ENCODE results near the gene EVX2. TPM values are rescaled to one million over a fixed set of nuclear protein-coding genes. Genes with fewer than 3 reads are reported as not detected.

Gene EVX2
- total RNA-seq, 6 donors from 2014 or later: not detected

DNA sequence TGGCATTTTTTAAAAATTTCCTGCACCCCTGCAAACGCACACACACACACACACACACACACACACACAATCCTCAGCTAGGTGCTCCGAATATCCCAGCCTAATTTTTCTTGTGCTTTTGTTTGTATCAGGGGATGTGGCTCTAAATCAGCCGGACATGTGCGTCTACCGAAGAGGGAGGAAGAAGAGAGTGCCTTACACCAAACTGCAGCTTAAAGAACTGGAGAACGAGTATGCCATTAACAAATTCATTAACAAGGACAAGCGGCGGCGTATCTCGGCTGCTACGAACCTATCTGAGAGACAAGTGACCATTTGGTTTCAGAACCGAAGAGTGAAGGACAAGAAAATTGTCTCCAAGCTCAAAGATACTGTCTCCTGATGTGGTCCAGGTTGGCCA, 10.6 kb upstream of the EVX2 start:
- ATAC-seq (ENCODE audit: low FRiP score in 2 of 2) (no peak), DNase-seq (no peak)
- Histone ChIP-seq H3K27me3 (peaks cover 0 to 95% (median 54%) of the 10 kb centered on the region in 4 donors), H3K4me3 (no peak overlapping the region), H3K4me1 (peaks cover 30 to 41% (median 33%) of the 10 kb centered on the region in 4 donors), H3K9me3 (no peaks in the 10 kb centered on the region), H3K36me3 (no peaks in the 10 kb centered on the region), H3K27ac (no peak overlapping the region)
- no peak for TF ChIP-seq POLR2AphosphoS5 (IDR thresholded peaks at IDR 0.05)
- TF ChIP-seq, protein P1, sequence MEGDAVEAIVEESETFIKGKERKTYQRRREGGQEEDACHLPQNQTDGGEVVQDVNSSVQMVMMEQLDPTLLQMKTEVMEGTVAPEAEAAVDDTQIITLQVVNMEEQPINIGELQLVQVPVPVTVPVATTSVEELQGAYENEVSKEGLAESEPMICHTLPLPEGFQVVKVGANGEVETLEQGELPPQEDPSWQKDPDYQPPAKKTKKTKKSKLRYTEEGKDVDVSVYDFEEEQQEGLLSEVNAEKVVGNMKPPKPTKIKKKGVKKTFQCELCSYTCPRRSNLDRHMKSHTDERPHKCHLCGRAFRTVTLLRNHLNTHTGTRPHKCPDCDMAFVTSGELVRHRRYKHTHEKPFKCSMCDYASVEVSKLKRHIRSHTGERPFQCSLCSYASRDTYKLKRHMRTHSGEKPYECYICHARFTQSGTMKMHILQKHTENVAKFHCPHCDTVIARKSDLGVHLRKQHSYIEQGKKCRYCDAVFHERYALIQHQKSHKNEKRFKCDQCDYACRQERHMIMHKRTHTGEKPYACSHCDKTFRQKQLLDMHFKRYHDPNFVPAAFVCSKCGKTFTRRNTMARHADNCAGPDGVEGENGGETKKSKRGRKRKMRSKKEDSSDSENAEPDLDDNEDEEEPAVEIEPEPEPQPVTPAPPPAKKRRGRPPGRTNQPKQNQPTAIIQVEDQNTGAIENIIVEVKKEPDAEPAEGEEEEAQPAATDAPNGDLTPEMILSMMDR (IDR thresholded peaks at IDR 0.05): no peak
- no peak for TF ChIP-seq POLR2A (IDR thresholded peaks at IDR 0.05)
- no peak for TF ChIP-seq EP300 (IDR thresholded peaks at IDR 0.05)
- WGBS, 2 donors: 6 to 7% methylated on average over 12 of the region's 12 CpGs

DNA sequence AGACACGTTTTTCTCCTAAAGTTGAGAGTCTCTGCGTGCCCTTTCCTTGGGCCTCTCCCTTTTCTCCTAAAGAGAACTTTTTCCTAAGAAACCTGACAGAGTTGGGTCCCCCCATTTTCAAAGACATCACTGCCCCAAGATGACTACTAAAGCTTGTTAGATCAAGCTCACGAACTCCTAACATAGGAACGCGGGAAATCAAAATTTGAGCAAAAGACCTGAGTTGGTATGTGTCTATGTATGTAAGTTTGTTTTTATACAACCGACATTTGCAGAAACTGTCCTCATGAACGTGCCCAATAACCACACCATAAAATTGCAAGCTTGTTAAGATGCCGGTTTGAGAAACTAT, 10.1 kb upstream of the EVX2 start:
- H3K36me3 ChIP-seq: no peaks in the 10 kb centered on the region
- WGBS, 2 donors: 8 to 9% methylated on average over 8 of the region's 8 CpGs
- no peaks in the 10 kb centered on the region for H3K9me3 ChIP-seq
- ATAC-seq (ENCODE audit: low FRiP score in 2 of 2) (no peak), DNase-seq (no peak)
- H3K27ac ChIP-seq: no peak overlapping the region
- H3K4me3 ChIP-seq: no peak overlapping the region
- peaks cover 30 to 42% (median 33%) of the 10 kb centered on the region in 4 donors for H3K4me1 ChIP-seq
- peaks cover 0 to 95% (median 51%) of the 10 kb centered on the region in 4 donors for H3K27me3 ChIP-seq
- TF ChIP-seq POLR2A (IDR thresholded peaks at IDR 0.05): no peak
- TF ChIP-seq, protein P1 (IDR thresholded peaks at IDR 0.05): no peak
- no peak for TF ChIP-seq POLR2AphosphoS5 (IDR thresholded peaks at IDR 0.05)
- no peak for TF ChIP-seq EP300 (IDR thresholded peaks at IDR 0.05)

DNA sequence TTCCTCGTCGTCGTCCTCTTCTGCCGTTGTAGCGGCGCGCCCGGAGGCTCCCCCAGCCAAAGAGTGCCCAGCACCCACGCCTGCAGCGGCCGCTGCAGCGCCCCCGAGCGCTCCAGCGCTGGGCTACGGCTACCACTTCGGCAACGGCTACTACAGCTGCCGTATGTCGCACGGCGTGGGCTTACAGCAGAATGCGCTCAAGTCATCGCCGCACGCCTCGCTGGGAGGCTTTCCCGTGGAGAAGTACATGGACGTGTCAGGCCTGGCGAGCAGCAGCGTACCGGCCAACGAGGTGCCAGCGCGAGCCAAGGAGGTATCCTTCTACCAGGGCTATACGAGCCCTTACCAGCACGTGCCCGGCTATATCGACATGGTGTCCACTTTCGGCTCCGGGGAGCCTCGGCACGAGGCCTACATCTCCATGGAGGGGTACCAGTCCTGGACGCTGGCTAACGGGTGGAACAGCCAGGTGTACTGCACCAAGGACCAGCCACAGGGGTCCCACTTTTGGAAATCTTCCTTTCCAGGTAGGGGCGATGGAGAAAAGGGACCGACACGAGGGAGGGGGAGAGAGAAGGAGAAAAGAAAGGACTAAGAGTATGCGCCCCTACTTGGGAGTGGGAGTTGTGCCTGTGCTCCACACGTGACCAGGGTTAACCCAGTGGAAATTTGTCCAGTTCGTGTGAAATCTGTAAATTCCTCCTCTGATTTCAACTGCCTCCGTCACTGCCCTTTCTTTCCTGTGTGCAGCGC, 9.6 kb upstream of the EVX2 start:
- Histone ChIP-seq H3K27me3 (peaks cover 0 to 95% (median 49%) of the 10 kb centered on the region in 4 donors), H3K4me1 (peaks cover 32 to 48% (median 33%) of the 10 kb centered on the region in 4 donors), H3K4me3 (peak overlapping the region in 3 of 4 donors; percentile 25 to 30 (median 25)), H3K27ac (no peak overlapping the region), H3K36me3 (no peaks in the 10 kb centered on the region), H3K9me3 (no peaks in the 10 kb centered on the region)
- DNase-seq (no peak), ATAC-seq (ENCODE audit: low FRiP score in 2 of 2) (no peak)
- TF ChIP-seq POLR2A (IDR thresholded peaks at IDR 0.05): no peak
- no peak for TF ChIP-seq EP300 (IDR thresholded peaks at IDR 0.05)
- TF ChIP-seq, protein P1 (IDR thresholded peaks at IDR 0.05): no peak
- no peak for TF ChIP-seq POLR2AphosphoS5 (IDR thresholded peaks at IDR 0.05)
- WGBS, 2 donors: 8 to 11% methylated on average over 14 to 35 of the region's 53 CpGs

DNA sequence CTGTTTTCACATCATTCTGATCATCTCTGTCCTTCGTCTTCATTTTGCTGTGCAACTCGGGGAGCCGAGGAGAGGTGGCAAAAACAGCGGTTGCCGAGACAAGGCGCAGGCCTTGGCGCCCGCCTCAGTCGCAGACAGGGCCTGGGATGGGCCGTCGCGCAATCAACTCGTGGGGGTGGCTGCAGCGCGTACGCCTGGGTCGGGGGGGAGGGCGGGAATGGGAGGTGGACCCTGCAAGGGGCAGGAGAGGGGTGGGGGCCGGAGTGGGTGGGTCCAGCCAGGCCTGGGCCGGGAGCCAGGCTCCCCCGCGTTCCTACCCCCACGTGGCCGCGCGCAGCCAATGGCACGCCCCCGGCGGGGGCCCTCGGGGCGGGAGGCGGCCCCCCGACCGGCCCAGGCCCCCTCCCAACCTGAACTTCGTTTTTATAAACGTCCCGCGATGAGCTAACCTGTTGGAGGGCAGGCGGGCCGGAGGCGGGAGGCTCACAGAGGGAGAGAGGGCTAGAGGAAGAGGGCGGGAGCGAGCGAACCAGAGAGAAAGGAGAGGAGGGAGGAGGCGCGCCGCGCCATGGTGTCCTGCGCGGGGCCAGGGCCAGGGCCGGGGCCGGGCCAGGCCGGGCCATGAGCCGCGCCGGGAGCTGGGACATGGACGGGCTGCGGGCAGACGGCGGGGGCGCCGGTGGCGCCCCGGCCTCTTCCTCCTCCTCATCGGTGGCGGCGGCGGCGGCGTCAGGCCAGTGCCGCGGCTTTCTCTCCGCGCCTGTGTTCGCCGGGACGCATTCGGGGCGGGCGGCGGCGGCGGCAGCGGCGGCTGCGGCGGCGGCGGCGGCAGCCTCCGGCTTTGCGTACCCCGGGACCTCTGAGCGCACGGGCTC, 8.7 kb upstream of the EVX2 start, which contains the start of gene HOXD13:
Gene HOXD13 (plus strand): TSS at position 452 of the 875 bp plus-strand sequence. CDS start 170 bp downstream, at position 622.
- ATAC-seq (ENCODE audit: low FRiP score in 2 of 2): peak in 1 of 2 donors; percentile 22
- peak within 1 kb of the TSS in 3 of 4 donors; percentile 25 to 30 (median 25) for H3K4me3 ChIP-seq

More for the DNA sequence above, 8.7 kb upstream of the EVX2 start, which contains the start of gene HOXD13:
- no peak within 1 kb of the TSS for H3K27ac ChIP-seq
- no peaks in the 10 kb centered on the region for H3K36me3 ChIP-seq
- 5 to 7% methylated on average over 30 to 49 of the region's 95 CpGs for WGBS, 2 donors
- no peaks in the 10 kb centered on the region for H3K9me3 ChIP-seq
- H3K4me1 ChIP-seq: peaks cover 27 to 48% (median 32%) of the 10 kb centered on the region in 4 donors
- TF ChIP-seq POLR2A (IDR thresholded peaks at IDR 0.05) (no peak), EP300 (IDR thresholded peaks at IDR 0.05) (no peak)
- H3K27me3 ChIP-seq: peaks cover 0 to 95% (median 47%) of the 10 kb centered on the region in 4 donors
- peak in 1 of 2 donors; percentile 86 for DNase-seq

All from upper lobe of left lung (tissue), 6 donors.